MM.1S (cell line): ENCODE data around the gene FOXN3.

ENCODE experiments used
- DNase-seq: peaks from one replicate; pipeline ENCODE4 v3.0.0-alpha.2; 2015
- H2AFZ ChIP-seq: fragments of 300-600 bp; sonication (generic); 2 replicates; pipeline ENCODE4 v1.6.0; 2016; ENCODE audit warnings: antibody characterized with exemption, low read length
- H3F3A ChIP-seq: fragments of 300-600 bp; sonication (generic); 2 replicates; pipeline ENCODE4 v1.6.1; 2016; ENCODE audit warnings: mild to moderate bottlenecking, antibody characterized with exemption, low read length, moderate library complexity, mixed read lengths; ENCODE audit not compliant: insufficient read depth
- H3K27ac ChIP-seq: fragments of 300-600 bp; sonication (generic); 2 replicates; pipeline ENCODE4 v1.5.1; 2016; ENCODE audit warnings: mild to moderate bottlenecking, low read length
- H3K27me3 ChIP-seq: fragments of 300-600 bp; sonication (generic); replicated peaks from 2 replicates; pipeline ENCODE4 v1.6.0; 2016; ENCODE audit warnings: low read length; ENCODE audit not compliant: insufficient read depth
- H3K36me3 ChIP-seq: fragments of 300-600 bp; sonication (generic); replicated peaks from 2 replicates; pipeline ENCODE4 v1.6.1; 2016; ENCODE audit warnings: mild to moderate bottlenecking, low read length, mixed read lengths; ENCODE audit not compliant: insufficient read depth
- H3K4me1 ChIP-seq: fragments of 300-600 bp; sonication (generic); 2 replicates; pipeline ENCODE4 v1.6.1; 2016; ENCODE audit warnings: low read length, mixed read lengths
- H3K4me2 ChIP-seq: fragments of 300-600 bp; sonication (generic); 2 replicates; pipeline ENCODE4 v1.6.0; 2016; ENCODE audit warnings: low read depth, low read length
- H3K4me3 ChIP-seq: fragments of 300-600 bp; sonication (generic); 2 replicates; pipeline ENCODE4 v1.5.1; 2016; ENCODE audit warnings: low read length, mixed read lengths
- H3K79me2 ChIP-seq: fragments of 300-600 bp; sonication (generic); 2 replicates; pipeline ENCODE4 v1.6.1; 2016; ENCODE audit warnings: mixed run types, low read length, mixed read lengths
- H3K9ac ChIP-seq: fragments of 300-600 bp; sonication (generic); 2 replicates; pipeline ENCODE4 v1.6.1; 2016; ENCODE audit warnings: low read length, mixed read lengths
- H3K9me2 ChIP-seq: fragments of 300-600 bp; sonication (generic); replicated peaks from 2 replicates; pipeline ENCODE4 v1.6.1; 2016; ENCODE audit warnings: mild to moderate bottlenecking, low read length, mixed read lengths; ENCODE audit not compliant: insufficient read depth
- H3K9me3 ChIP-seq: fragments of 300-600 bp; sonication (generic); replicated peaks from 2 replicates; pipeline ENCODE4 v1.6.1; 2016; ENCODE audit warnings: mild to moderate bottlenecking, low read length, mixed read lengths; ENCODE audit not compliant: insufficient read depth
- H4K20me1 ChIP-seq: fragments of 300-600 bp; sonication (generic); 2 replicates; pipeline ENCODE4 v1.6.1; 2016; ENCODE audit warnings: mild to moderate bottlenecking, low read length, moderate library complexity, mixed read lengths; ENCODE audit not compliant: insufficient read depth
- CTCF ChIP-seq: fragments of 300-600 bp; sonication (generic); IDR thresholded peaks from 2 replicates; pipeline ENCODE4 v1.5.1; 2016; ENCODE audit warnings: antibody characterized with exemption, low read length, mixed read lengths
- EZH2 ChIP-seq: fragments of 300-600 bp; sonication (generic); optimal IDR thresholded peaks from 2 replicates; pipeline ENCODE3; 2017; ENCODE audit warnings: low read depth, mild to moderate bottlenecking, antibody characterized with exemption, low read length, mixed read lengths
- EZH2phosphoT487 ChIP-seq: fragments of 300-600 bp; sonication (generic); IDR thresholded peaks from 2 replicates; pipeline ENCODE4 v1.6.1; 2018; ENCODE audit warnings: antibody characterized with exemption, low read length

The FOXN3 gene

DNA sequence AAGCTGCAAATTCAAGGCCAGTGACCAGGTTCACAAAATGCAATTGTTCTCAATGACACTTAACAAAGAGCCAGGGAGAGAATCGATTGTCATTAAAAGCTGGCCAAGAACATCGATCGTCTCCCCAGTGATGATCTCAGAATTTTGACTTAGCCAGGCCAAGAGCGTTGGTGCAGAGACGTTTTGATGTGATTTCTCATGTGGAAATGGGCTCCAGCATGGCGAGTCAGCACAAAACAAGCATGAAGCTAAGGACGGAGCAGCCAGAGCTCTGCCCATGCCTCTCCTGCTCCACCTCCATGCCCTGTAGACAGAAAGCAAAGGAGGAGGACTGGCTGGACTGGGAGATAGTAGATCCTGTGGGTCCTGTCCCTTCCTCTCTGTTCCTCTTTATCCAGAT is 270.8 kb downstream of the FOXN3 start:
- Histone ChIP-seq H3K79me2 (no peaks in the 10 kb centered on the region), H3F3A (no peaks in the 10 kb centered on the region), H4K20me1 (no peaks in the 10 kb centered on the region), H3K9ac (no peak overlapping the region), H3K4me1 (no peaks in the 10 kb centered on the region), H3K9me2 (no peaks in the 10 kb centered on the region), H3K27me3 (no peaks in the 10 kb centered on the region), H3K36me3 (no peaks in the 10 kb centered on the region), H2AFZ (no peak overlapping the region), H3K27ac (no peak overlapping the region), H3K4me3 (no peak overlapping the region), H3K4me2 (no peak overlapping the region), H3K9me3 (no peaks in the 10 kb centered on the region)
- DNase-seq: no peak
- TF ChIP-seq EZH2: no peak
- TF ChIP-seq CTCF: no peak
- TF ChIP-seq EZH2phosphoT487: no peak

- no peaks in the 10 kb centered on the region for H3F3A ChIP-seq
- H3K4me2 ChIP-seq: no peak overlapping the region
- no peaks in the 10 kb centered on the region for H3K79me2 ChIP-seq
- no peaks in the 10 kb centered on the region for H3K36me3 ChIP-seq
- H3K9ac ChIP-seq: no peak overlapping the region
- H4K20me1 ChIP-seq: no peaks in the 10 kb centered on the region
- H3K9me2 ChIP-seq: no peaks in the 10 kb centered on the region
- H3K27me3 ChIP-seq: no peaks in the 10 kb centered on the region
- H2AFZ ChIP-seq: no peak overlapping the region
- no peaks in the 10 kb centered on the region for H3K4me1 ChIP-seq
- TF ChIP-seq CTCF (no peak), EZH2 (no peak), EZH2phosphoT487 (no peak)
- no peak for DNase-seq
- no peaks in the 10 kb centered on the region for H3K9me3 ChIP-seq
- no peak overlapping the region for H3K27ac ChIP-seq
- no peak overlapping the region for H3K4me3 ChIP-seq
Measured at GRCh38 chr14:89144642-89145041, 272.4 kb downstream of the FOXN3 start.

- H3K9me2 ChIP-seq: no peaks in the 10 kb centered on the region
- no peak overlapping the region for H3K9ac ChIP-seq
- no peaks in the 10 kb centered on the region for H3K27me3 ChIP-seq
- H3K4me2 ChIP-seq: no peak overlapping the region
- no peak overlapping the region for H3K4me3 ChIP-seq
- H4K20me1 ChIP-seq: no peaks in the 10 kb centered on the region
- H3K79me2 ChIP-seq: no peaks in the 10 kb centered on the region
- no peaks in the 10 kb centered on the region for H3K4me1 ChIP-seq
- H3K9me3 ChIP-seq: no peaks in the 10 kb centered on the region
- TF ChIP-seq EZH2phosphoT487 (no peak), EZH2 (no peak), CTCF (no peak)
- no peaks in the 10 kb centered on the region for H3K36me3 ChIP-seq
- DNase-seq: no peak
- no peak overlapping the region for H2AFZ ChIP-seq
- no peaks in the 10 kb centered on the region for H3F3A ChIP-seq
- H3K27ac ChIP-seq: no peak overlapping the region
Measured at GRCh38 chr14:89144066-89144465, 273.0 kb downstream of the FOXN3 start.

GRCh38 chr14:89143595-89143994 is 273.4 kb downstream of the FOXN3 start:
- no peaks in the 10 kb centered on the region for H3K36me3 ChIP-seq
- H3K79me2 ChIP-seq: no peaks in the 10 kb centered on the region
- no peak overlapping the region for H3K27ac ChIP-seq
- H3K9me2 ChIP-seq: no peaks in the 10 kb centered on the region
- no peaks in the 10 kb centered on the region for H3F3A ChIP-seq
- no peak overlapping the region for H3K4me3 ChIP-seq
- no peak for DNase-seq
- H3K4me1 ChIP-seq: no peaks in the 10 kb centered on the region
- no peaks in the 10 kb centered on the region for H4K20me1 ChIP-seq
- no peaks in the 10 kb centered on the region for H3K9me3 ChIP-seq
- no peak overlapping the region for H3K4me2 ChIP-seq
- H2AFZ ChIP-seq: no peak overlapping the region
- no peaks in the 10 kb centered on the region for H3K27me3 ChIP-seq
- TF ChIP-seq CTCF (no peak), EZH2 (no peak), EZH2phosphoT487 (no peak)
- H3K9ac ChIP-seq: no peak overlapping the region
